A549 (cell line): Measurements from ENCODE around the gene DYNC1I1.

Experiments used
- CTCF ChIP-seq: fragments of >200 bp; sonication (Bioruptor Twin); formaldehyde crosslinking; IDR thresholded peaks from 3 replicates; pipeline ENCODE4 v1.5.1; 2016
- E2F6 ChIP-seq: IDR thresholded peaks from 2 replicates; pipeline ENCODE4 v1.6.1; 2012; ENCODE audit warnings: low read depth, borderline replicate concordance
- EP300 ChIP-seq, 2 experiments: fragments of >200 bp; sonication (Bioruptor Twin); formaldehyde crosslinking; IDR thresholded peaks; 2 replicates in 1 of 2; 3 replicates in 1 of 2; pipeline ENCODE4 v1.6.1; 2016 to 2017
- ESRRA ChIP-seq: fragments of 150-350 bp; IDR thresholded peaks from 2 replicates; pipeline ENCODE4 v1.6.1; 2014; ENCODE audit warnings: mild to moderate bottlenecking, low read length, borderline replicate concordance
- MAX ChIP-seq: IDR thresholded peaks from 2 replicates; pipeline ENCODE4 v1.6.1; 2012
- PHF8 ChIP-seq: fragments of 200-600 bp; sonication (generic); IDR thresholded peaks from 2 replicates; pipeline ENCODE4 v1.6.1; 2016; ENCODE audit warnings: low read depth, mild to moderate bottlenecking, antibody characterized with exemption, moderate library complexity, borderline replicate concordance
- POLR2A ChIP-seq: IDR thresholded peaks from 2 replicates; pipeline ENCODE4 v1.6.1; 2012; ENCODE audit warnings: mild to moderate bottlenecking, low read length
- ZSCAN20 ChIP-seq: fragments of 250-450 bp; sonication (Bioruptor Pico); IDR thresholded peaks from 2 replicates; pipeline ENCODE4 v1.8.0; 2022; ENCODE audit warnings: mild to moderate bottlenecking, moderate library complexity

GRCh38 chr7:96023387-96023786, 251.0 kb downstream of the DYNC1I1 start:
- TF ChIP-seq EP300 (IDR thresholded peaks at IDR 0.05) (no peak), ESRRA (no peak), CTCF (no peak), E2F6 (no peak), MAX (no peak), ZSCAN20 (no peak), PHF8 (no peak), POLR2A (no peak)
